Astrocyte (in vitro differentiated cells and primary cell): ENCODE results near the gene CLEC3B. TPM values are rescaled to one million over a fixed set of nuclear protein-coding genes. Genes with fewer than 3 reads are reported as not detected.

Source experiments
- DNase-seq: peaks from one replicate; pipeline ENCODE4 v3.0.0-alpha.2; 2010; ENCODE audit warnings: low read depth
- FAIRE-seq: peaks from 2 replicates; lab custom pipeline; 2011; peaks lifted over from hg19 to GRCh38; lab: Jason Lieb, UNC
- H2AFZ ChIP-seq: 2 replicates; pipeline ENCODE4 v1.6.0; 2012; ENCODE audit warnings: low read depth, low read length, inconsistent platforms
- H3K27ac ChIP-seq: 2 replicates; pipeline ENCODE4 v1.5.1; 2011; ENCODE audit warnings: low read depth, low read length, inconsistent platforms
- H3K27me3 ChIP-seq: 2 replicates; pipeline ENCODE4 v1.6.0; 2011; ENCODE audit warnings: low read length, inconsistent platforms; ENCODE audit not compliant: insufficient read depth
- H3K36me3 ChIP-seq: 2 replicates; pipeline ENCODE4 v1.5.1; 2011; ENCODE audit warnings: low read length, inconsistent platforms; ENCODE audit not compliant: insufficient read depth
- H3K4me1 ChIP-seq: 2 replicates; pipeline ENCODE4 v1.5.1; 2011; ENCODE audit warnings: low read length, inconsistent platforms; ENCODE audit not compliant: insufficient read depth
- H3K4me2 ChIP-seq: 2 replicates; pipeline ENCODE4 v1.6.0; 2012; ENCODE audit warnings: low read length, inconsistent platforms
- H3K4me3 ChIP-seq: 2 replicates; pipeline ENCODE4 v1.5.1; 2011; ENCODE audit warnings: low read depth, mild to moderate bottlenecking, low read length, inconsistent platforms; ENCODE audit not compliant: insufficient read depth
- H3K79me2 ChIP-seq: 2 replicates; pipeline ENCODE4 v1.6.0; 2012; ENCODE audit warnings: mild to moderate bottlenecking, low read length, inconsistent platforms; ENCODE audit not compliant: insufficient read depth
- H3K9ac ChIP-seq: 2 replicates; pipeline ENCODE4 v1.6.0; 2012; ENCODE audit warnings: mild to moderate bottlenecking, low read length, inconsistent platforms
- H3K9me3 ChIP-seq: 2 replicates; pipeline ENCODE4 v1.5.1; 2012; ENCODE audit warnings: low read depth, mild to moderate bottlenecking, low read length, inconsistent platforms; ENCODE audit not compliant: insufficient read depth
- H4K20me1 ChIP-seq: 2 replicates; pipeline ENCODE4 v1.6.0; 2012; ENCODE audit warnings: low read length, inconsistent platforms; ENCODE audit not compliant: insufficient read depth
- H3K27ac Mint-ChIP-seq: one replicate; pipeline ENCODE4 v1.8.0; 2021; ENCODE audit warnings: mild to moderate bottlenecking, mixed read lengths; ENCODE audit not compliant: unreplicated experiment
- H3K27me3 Mint-ChIP-seq: one replicate; pipeline ENCODE4 v1.8.0; 2021; ENCODE audit warnings: low read depth, mixed read lengths; ENCODE audit not compliant: unreplicated experiment
- H3K36me3 Mint-ChIP-seq: one replicate; pipeline ENCODE4 v1.8.0; 2021; ENCODE audit warnings: low read depth, mixed read lengths; ENCODE audit not compliant: unreplicated experiment
- H3K4me1 Mint-ChIP-seq: one replicate; pipeline ENCODE4 v1.8.0; 2021; ENCODE audit warnings: low read depth, mixed read lengths; ENCODE audit not compliant: unreplicated experiment
- H3K4me3 Mint-ChIP-seq: one replicate; pipeline ENCODE4 v1.8.0; 2021; ENCODE audit warnings: mild to moderate bottlenecking, moderate library complexity, mixed read lengths; ENCODE audit not compliant: unreplicated experiment
- H3K9me3 Mint-ChIP-seq: one replicate; pipeline ENCODE4 v1.8.0; 2021; ENCODE audit warnings: mild to moderate bottlenecking, mixed read lengths; ENCODE audit not compliant: unreplicated experiment
- EZH2 ChIP-seq: IDR thresholded peaks from 2 replicates; pipeline ENCODE4 v1.6.1; 2012; ENCODE audit warnings: mild to moderate bottlenecking, low read length, inconsistent platforms; ENCODE audit not compliant: insufficient read depth
- total RNA-seq: library from RNA; stranded (reverse); gene quantifications from 2 replicates; pipeline ENCODE4 v1.2.1, GENCODE V29; 2021
- TF ChIP-seq, protein P1 (sequence below): IDR thresholded peaks from 2 replicates; pipeline ENCODE4 v1.5.1; 2011; ENCODE audit warnings: low read depth, mild to moderate bottlenecking, inconsistent platforms, low read length, moderate library complexity; ENCODE audit not compliant: insufficient read depth

CLEC3B gene
- total RNA-seq, 1 donor from 2014 or later: 0.32 TPM

DNA sequence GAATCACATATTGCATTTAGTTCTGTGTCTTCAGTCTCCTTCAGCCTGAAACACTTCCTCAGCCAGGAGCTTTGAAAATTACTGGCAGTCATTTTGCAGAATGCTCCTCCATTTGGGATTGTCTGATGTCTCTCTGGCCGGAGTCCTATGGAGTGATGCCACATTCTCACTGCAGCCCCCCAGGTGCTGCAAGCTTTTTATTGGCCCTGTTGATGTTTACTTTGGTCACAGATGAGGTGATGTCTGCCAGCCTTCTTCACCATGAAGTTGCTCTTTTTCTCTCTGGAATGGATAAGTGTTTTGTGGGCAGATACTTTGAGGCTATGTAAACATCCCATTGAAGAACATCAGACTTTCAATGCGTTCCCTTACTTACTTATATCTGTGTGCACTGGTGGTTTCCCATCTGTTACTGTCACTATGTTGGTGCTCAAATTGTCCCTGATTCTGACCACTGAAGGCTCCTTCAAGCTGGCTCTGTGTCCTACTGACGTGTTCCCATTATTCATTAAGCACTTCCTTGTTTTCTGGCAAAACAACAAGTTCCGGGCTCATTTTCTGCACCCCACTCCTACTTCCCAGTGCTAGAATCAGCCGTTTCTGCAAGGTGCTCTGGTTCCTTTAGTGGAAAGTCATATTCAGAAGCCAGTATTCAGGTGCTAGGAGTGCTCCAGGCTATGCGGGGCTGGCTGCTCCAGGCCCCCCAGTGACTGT is 1.4 kb upstream of the CLEC3B start:
- peaks cover 12% of the 10 kb centered on the region for H3K27me3 Mint-ChIP-seq
- peaks cover 4% of the 10 kb centered on the region for H3K36me3 Mint-ChIP-seq
- H3K4me1 ChIP-seq: peaks cover 26% of the 10 kb centered on the region
- H3K27me3 ChIP-seq: no peaks in the 10 kb centered on the region
- H3K79me2 ChIP-seq: no peaks in the 10 kb centered on the region
- no peak overlapping the region for H3K4me2 ChIP-seq
- H4K20me1 ChIP-seq: no peaks in the 10 kb centered on the region
- H3K27ac ChIP-seq: no peak overlapping the region
- no peaks in the 10 kb centered on the region for H3K36me3 ChIP-seq
- no peak overlapping the region for H3K27ac Mint-ChIP-seq
- peaks cover 9% of the 10 kb centered on the region for H3K4me1 Mint-ChIP-seq
- H3K4me3 Mint-ChIP-seq: no peak overlapping the region
- H3K9me3 ChIP-seq: no peaks in the 10 kb centered on the region
- FAIRE-seq: no peak
- TF ChIP-seq, protein P1, sequence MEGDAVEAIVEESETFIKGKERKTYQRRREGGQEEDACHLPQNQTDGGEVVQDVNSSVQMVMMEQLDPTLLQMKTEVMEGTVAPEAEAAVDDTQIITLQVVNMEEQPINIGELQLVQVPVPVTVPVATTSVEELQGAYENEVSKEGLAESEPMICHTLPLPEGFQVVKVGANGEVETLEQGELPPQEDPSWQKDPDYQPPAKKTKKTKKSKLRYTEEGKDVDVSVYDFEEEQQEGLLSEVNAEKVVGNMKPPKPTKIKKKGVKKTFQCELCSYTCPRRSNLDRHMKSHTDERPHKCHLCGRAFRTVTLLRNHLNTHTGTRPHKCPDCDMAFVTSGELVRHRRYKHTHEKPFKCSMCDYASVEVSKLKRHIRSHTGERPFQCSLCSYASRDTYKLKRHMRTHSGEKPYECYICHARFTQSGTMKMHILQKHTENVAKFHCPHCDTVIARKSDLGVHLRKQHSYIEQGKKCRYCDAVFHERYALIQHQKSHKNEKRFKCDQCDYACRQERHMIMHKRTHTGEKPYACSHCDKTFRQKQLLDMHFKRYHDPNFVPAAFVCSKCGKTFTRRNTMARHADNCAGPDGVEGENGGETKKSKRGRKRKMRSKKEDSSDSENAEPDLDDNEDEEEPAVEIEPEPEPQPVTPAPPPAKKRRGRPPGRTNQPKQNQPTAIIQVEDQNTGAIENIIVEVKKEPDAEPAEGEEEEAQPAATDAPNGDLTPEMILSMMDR: no peak
- TF ChIP-seq EZH2: no peak
- no peak for DNase-seq
- H2AFZ ChIP-seq: no peak overlapping the region
- no peak overlapping the region for H3K4me3 ChIP-seq
- H3K9ac ChIP-seq: no peak overlapping the region
- no peaks in the 10 kb centered on the region for H3K9me3 Mint-ChIP-seq

DNA sequence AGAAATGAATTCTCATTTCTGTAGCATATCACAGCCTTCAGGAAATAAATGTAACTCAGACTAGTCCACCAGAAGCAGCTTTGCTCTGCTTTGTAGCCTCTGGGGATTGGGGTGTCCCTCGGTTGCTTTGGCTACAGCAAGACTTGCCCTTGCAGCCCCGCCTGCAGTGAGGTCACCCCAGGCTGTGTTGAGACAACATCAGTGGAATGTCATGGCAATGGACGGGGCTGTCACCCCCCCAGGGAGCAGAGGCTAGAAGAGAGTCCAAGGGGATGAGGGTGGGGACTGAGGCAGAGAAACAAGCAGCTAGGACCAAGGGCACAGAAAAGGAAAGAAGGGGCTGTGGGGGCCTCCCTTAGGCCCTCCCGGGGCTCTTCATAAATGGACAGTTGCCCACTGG is 854 bp downstream of the CLEC3B start:
- H3K27me3 ChIP-seq: no peaks in the 10 kb centered on the region
- no peak overlapping the region for H3K4me2 ChIP-seq
- H3K27ac ChIP-seq: no peak overlapping the region
- FAIRE-seq: no peak
- H3K4me3 ChIP-seq: no peak overlapping the region
- no peak for TF ChIP-seq EZH2
- TF ChIP-seq, protein P1: no peak
- no peak overlapping the region for H2AFZ ChIP-seq
- no peak overlapping the region for H3K4me3 Mint-ChIP-seq
- peaks cover 9% of the 10 kb centered on the region for H3K4me1 Mint-ChIP-seq
- H3K9ac ChIP-seq: no peak overlapping the region
- H4K20me1 ChIP-seq: no peaks in the 10 kb centered on the region
- peaks cover 30% of the 10 kb centered on the region for H3K4me1 ChIP-seq
- peak overlapping the region; percentile 89 for H3K27ac Mint-ChIP-seq
- H3K9me3 ChIP-seq: no peaks in the 10 kb centered on the region
- no peak for DNase-seq
- H3K27me3 Mint-ChIP-seq: peaks cover 21% of the 10 kb centered on the region
- no peaks in the 10 kb centered on the region for H3K9me3 Mint-ChIP-seq
- peaks cover 4% of the 10 kb centered on the region for H3K36me3 Mint-ChIP-seq
- no peaks in the 10 kb centered on the region for H3K36me3 ChIP-seq
- H3K79me2 ChIP-seq: no peaks in the 10 kb centered on the region

DNA sequence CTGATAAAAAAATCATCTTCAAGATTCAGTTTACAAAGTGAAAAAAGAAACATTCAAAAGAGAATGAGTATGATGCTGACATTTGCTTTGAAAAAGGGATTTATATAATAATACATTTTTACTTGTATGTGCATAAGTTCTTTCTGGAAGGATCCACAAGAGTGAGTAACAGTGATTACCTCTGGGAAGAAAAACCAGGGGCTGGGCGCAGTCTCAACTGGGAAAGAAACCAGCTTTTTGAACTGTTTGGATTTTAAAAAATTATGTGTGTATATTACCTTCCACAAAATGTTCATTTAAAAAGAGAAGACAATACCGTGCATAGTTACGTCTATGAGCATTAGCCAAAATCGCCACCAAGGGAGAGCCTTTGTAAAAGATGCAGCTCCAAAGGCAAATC is 1.3 kb downstream of the CLEC3B start:
- Mint-ChIP-seq H3K4me3 (no peak overlapping the region), H3K27me3 (peaks cover 26% of the 10 kb centered on the region)

More for the DNA sequence above, 1.3 kb downstream of the CLEC3B start:
- Mint-ChIP-seq H3K4me1 (peaks cover 9% of the 10 kb centered on the region), H3K27ac (no peak overlapping the region), H3K36me3 (peaks cover 2% of the 10 kb centered on the region), H3K9me3 (peaks cover 3% of the 10 kb centered on the region)
- Histone ChIP-seq H3K9ac (no peak overlapping the region), H3K4me2 (no peak overlapping the region), H3K27ac (no peak overlapping the region), H3K4me3 (no peak overlapping the region), H2AFZ (no peak overlapping the region), H4K20me1 (no peaks in the 10 kb centered on the region), H3K36me3 (no peaks in the 10 kb centered on the region), H3K9me3 (no peaks in the 10 kb centered on the region), H3K79me2 (no peaks in the 10 kb centered on the region), H3K27me3 (no peaks in the 10 kb centered on the region), H3K4me1 (peaks cover 30% of the 10 kb centered on the region)
- TF ChIP-seq, protein P1: no peak
- TF ChIP-seq EZH2: no peak
- FAIRE-seq (no peak), DNase-seq (no peak)
